GM19238 (cell line): ENCODE data around the gene RSPH10B.
A peak's percentile ranks its signal among the peaks of the same experiment; 100 is the strongest.
"Not testable (repeated sequence)": the region's sequence is repeated elsewhere in the genome, so short reads cannot be mapped to it uniquely, and the experiment has no call there.

Experiments used
- DNase-seq: peaks from one replicate; pipeline ENCODE4 v3.0.0; 2011; ENCODE audit warnings: low spot score; ENCODE audit not compliant: insufficient read length

Gene RSPH10B

DNA sequence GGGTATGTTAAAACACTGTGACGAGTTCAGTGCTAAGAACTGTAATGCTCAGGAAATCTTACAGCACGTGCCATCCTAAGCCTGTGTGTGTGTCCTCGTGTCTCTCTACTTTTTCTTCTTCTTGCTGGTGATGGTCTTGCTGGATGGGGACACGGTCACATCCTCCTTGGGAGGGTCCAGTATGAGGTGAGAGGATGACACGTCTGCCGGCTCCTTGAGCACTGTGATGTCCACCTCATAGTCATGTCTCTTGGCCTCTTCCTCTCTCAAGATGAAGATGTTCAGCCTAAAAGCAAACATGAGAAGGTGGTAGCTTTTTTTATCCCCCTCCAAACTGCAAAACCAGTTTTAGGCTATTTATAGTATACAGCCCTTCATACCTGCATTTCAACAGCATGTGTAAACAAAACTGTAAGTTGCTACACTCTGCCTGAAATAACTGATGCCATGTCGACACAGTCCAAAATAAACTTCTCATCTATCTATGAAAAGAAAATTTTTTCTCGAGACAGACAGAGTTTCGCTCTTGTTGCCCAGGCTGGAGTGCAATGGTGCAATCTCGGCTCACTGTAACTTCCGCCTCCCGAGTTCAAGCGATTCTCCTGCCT, 44.1 kb downstream of the RSPH10B start:
- DNase-seq: not testable (repeated sequence)

DNA sequence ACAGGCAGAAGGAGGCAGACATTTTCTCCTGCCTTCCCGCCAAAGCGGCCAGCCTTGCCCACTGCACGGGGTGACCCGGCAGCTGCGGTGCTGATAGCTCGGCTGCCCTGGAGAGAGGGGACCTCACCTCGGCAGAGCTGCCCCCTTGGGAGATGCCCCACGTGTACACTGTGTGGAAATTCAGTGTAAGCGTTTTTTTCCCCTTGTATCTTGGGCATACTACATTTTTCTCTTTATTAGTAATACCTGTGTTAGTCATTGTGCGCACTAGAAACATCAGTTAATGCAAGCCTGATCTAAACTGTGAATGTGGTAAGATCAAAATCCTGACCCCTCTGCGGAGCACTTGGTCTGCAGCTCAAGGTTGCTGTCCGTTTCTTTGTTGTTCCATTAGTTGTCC, 45.9 kb downstream of the RSPH10B start:
- DNase-seq: not testable (repeated sequence)

DNA sequence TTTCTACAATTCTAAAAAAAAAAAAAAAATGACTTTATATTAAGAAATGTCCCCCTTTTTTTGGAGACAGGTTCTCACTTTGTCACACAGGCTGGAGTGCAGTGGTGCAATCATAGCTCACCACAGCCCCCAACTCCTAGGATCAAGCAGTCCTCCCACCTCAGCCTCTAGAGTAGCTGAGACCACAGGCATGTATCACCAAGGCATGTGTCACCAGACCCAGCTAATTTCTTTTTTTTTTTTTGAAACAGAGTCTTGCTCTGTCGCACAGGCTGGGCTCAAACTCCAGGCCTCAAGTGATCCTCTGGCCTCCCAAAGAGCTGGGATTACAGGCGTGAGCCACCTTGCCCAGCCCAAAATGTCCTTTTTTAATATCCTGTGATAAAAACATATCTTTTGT, 46.3 kb downstream of the RSPH10B start:
- DNase-seq: not testable (repeated sequence)

DNA sequence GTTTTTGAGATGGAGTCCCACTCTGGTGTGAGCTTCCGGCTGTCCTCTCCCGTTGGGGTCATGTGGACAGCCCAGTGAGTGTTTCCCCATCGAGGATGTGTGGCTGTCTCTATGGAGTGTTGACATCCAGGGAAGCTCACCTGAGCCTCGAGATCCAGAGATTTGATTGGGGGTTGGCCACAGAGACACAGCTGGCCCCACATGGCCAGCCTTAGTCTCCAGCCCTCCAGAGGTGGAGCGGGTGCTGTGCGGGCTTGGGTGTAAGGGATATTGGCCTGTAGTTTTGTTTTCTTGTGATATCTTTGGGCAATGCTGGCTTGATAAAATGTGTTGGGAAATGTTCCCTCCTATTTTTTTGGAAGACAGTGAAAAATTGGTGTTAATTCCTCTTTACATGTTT, 54.0 kb downstream of the RSPH10B start:
- not testable (repeated sequence) for DNase-seq

DNA sequence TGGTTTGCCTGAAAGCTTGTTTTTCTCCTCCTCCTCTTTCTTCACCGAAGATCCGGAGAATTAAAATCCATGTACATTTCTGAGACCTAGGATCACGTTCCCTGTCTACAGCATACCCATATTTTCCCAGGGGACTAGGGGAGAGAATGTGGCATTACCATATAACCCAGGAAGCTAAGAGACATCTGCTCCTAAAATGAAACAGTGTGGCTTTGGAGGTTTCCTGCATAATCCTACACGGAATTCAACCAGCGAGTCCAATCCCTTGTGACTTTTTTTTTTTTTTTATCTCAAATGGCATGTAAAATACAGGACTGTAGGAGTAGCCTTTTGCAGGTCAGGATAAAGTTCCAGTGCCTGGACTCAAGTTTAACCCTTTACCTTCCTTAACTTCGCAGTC, 61.7 kb downstream of the RSPH10B start:
- not testable (repeated sequence) for DNase-seq

GRCh38 chr7:5904726-5905125, 65.8 kb downstream of the RSPH10B start:
- not testable (repeated sequence) for DNase-seq

- DNase-seq: not testable (repeated sequence)
Observed at GRCh38 chr7:5903002-5903401, 67.5 kb downstream of the RSPH10B start.

DNA sequence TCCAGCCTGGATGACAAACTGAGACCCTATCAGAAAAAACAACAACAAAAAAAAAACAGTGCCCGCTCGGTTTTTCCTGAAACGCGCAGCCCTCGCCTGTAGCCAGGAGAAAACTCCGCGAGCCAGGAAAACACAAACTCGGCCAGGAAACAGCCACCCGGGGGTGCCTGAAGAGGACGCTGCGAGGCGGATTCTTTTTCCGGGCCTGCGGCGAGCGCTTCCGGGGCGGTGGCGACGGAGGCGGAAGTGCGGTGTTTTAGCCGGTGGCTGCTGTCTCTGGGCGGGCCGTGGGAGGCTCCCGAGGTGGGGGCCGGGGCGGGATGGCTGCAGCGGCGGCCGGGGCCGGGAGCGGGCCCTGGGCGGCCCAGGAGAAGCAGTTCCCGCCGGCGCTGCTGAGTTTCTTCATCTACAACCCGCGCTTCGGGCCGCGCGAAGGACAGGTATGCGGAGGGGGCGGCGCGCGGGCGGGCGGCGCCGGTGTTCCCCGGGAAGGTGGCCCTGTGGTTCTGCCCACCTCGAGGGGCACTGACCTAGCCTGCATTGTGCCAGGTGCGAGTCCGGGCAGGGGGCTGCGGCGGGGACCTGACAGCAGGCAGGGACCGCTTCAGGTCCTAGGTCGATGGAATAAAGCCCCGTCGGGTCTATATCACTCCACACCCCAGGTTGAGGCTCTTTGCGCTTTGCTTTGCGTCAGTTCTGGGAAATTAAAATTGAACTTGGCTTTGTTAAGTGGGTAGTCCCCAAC, 71.8 kb downstream of the RSPH10B start, which contains the start of gene CCZ1:
Gene CCZ1 (plus strand): TSS at position 254 of the 745 bp plus-strand sequence. CDS start 67 bp downstream, at position 321.
- peak; percentile 27 for DNase-seq

GRCh38 chr7:5897369-5897919, 73.0 kb downstream of the RSPH10B start:
- DNase-seq: not testable (repeated sequence)

GRCh38 chr7:5892498-5892897, 78.0 kb downstream of the RSPH10B start:
- no peak for DNase-seq

DNA sequence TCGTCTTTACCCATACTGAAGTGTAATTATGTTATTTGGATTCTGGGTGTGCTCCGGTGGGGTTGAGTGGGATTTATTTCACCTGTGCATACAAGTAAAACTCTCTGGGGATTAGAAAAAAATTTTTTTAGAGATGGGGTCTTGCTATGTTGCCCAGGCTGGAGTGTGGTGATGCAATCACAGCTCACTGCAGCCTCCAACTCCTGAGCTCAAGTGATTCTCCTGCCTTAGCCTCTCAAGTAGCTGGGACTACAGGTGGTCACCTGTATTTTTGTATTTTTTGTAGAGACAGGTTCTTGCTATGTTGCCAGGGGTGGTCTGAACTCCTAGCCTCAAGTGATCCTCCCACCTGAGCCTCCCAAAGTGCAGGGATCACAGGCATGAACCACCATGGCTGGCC, 80.2 kb downstream of the RSPH10B start:
- DNase-seq: not testable (repeated sequence)

DNA sequence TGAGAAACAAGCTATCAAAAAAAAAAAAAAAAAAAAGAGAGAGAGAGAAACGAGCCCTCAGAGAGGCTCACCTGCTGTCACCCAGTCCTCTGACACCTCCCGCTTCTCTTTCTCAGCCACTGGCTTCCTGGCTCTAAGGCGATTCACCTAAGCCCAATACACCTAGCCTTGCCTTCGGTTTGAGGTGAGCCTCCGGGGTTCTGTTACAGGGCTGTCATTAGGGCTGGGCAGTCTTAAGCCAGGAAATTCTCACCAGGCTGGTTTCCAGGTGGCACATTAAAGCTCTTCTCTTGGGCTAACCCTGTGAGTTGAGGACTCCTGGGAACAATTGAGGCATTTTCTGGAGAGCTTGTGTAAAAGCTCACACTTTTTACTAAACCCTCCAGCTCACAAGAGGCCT, 82.5 kb downstream of the RSPH10B start:
- not testable (repeated sequence) for DNase-seq

GRCh38 chr7:5884431-5884830, 86.1 kb downstream of the RSPH10B start:
- not testable (repeated sequence) for DNase-seq

- not testable (repeated sequence) for DNase-seq
Observed at GRCh38 chr7:5880106-5880505, 90.4 kb downstream of the RSPH10B start.

DNA sequence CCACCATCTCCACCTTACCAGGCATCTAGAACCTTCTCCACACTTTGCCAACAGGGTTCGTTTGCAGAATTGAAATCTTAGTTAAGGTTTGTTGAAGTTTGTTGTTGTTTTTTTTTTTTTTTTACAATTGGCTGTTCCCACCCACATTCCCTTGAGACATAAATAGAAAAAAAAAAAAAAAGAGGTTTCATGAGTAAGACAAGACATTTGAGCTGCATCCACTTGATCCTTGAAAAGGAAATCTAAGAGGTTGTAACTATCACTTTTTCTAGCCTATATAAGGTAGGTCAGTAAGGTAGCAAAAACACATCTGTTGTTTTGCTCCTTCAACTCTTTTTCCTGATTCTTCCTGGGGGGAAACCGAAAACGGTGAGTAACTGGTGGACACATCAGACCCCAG, 90.9 kb downstream of the RSPH10B start:
- not testable (repeated sequence) for DNase-seq
